ENCODE measurements around the gene FADS1.
A peak's percentile ranks its signal among the peaks of the same experiment; 100 is the strongest.

Gene FADS1

GRCh38 chr11:61816736-61817455, at the start of gene FADS1:
Gene FADS1 (minus strand): TSS chr11:61817003. CDS start chr11:61816929, 74 bp downstream.
- DNase-seq: peak; percentile 97

GRCh38 chr11:61866231-61866957, 49.6 kb upstream of the FADS1 start:
- no peak for DNase-seq

GRCh38 chr11:61864814-61865775, 48.3 kb upstream of the FADS1 start:
- no peak for DNase-seq

- no peak for DNase-seq
Measured at GRCh38 chr11:61863548-61864081, 46.8 kb upstream of the FADS1 start.

GRCh38 chr11:61862714-61863547, 46.1 kb upstream of the FADS1 start:
- DNase-seq: no peak

GRCh38 chr11:61861634-61862033, 44.8 kb upstream of the FADS1 start:
- no peak for DNase-seq

GRCh38 chr11:61860054-61860903, 43.5 kb upstream of the FADS1 start:
- DNase-seq: no peak

GRCh38 chr11:61855939-61856680, 39.3 kb upstream of the FADS1 start:
- no peak for DNase-seq

- DNase-seq: no peak
Measured at GRCh38 chr11:61854966-61855714, 38.3 kb upstream of the FADS1 start.

GRCh38 chr11:61854206-61854895, 37.5 kb upstream of the FADS1 start:
- DNase-seq: no peak

- DNase-seq: no peak
Measured at GRCh38 chr11:61853698-61854169, 36.9 kb upstream of the FADS1 start.

GRCh38 chr11:61851900-61852295, 35.1 kb upstream of the FADS1 start:
- no peak for DNase-seq

GRCh38 chr11:61851113-61851899, 34.5 kb upstream of the FADS1 start:
- no peak for DNase-seq

GRCh38 chr11:61850687-61851086, 33.9 kb upstream of the FADS1 start:
- DNase-seq: no peak

- DNase-seq: no peak
Measured at GRCh38 chr11:61848631-61849030, 31.8 kb upstream of the FADS1 start.

- no peak for DNase-seq
Measured at GRCh38 chr11:61847914-61848581, 31.2 kb upstream of the FADS1 start.

- DNase-seq: no peak
Measured at GRCh38 chr11:61846362-61847020, 29.7 kb upstream of the FADS1 start.
